GM21423 (cell line): Measurements from ENCODE around the gene ATRIP.
"Not testable (repeated sequence)": the region's sequence is repeated elsewhere in the genome, so short reads cannot be mapped to it uniquely, and the experiment has no call there.

ENCODE experiments used
- ATAC-seq: cut with Tn5 transposase; IDR thresholded peaks from one replicate; pipeline ENCODE4 v1.9.1; 2021; ENCODE audit warnings: mild to moderate bottlenecking, moderate library complexity; ENCODE audit not compliant: unreplicated experiment

Gene ATRIP

DNA sequence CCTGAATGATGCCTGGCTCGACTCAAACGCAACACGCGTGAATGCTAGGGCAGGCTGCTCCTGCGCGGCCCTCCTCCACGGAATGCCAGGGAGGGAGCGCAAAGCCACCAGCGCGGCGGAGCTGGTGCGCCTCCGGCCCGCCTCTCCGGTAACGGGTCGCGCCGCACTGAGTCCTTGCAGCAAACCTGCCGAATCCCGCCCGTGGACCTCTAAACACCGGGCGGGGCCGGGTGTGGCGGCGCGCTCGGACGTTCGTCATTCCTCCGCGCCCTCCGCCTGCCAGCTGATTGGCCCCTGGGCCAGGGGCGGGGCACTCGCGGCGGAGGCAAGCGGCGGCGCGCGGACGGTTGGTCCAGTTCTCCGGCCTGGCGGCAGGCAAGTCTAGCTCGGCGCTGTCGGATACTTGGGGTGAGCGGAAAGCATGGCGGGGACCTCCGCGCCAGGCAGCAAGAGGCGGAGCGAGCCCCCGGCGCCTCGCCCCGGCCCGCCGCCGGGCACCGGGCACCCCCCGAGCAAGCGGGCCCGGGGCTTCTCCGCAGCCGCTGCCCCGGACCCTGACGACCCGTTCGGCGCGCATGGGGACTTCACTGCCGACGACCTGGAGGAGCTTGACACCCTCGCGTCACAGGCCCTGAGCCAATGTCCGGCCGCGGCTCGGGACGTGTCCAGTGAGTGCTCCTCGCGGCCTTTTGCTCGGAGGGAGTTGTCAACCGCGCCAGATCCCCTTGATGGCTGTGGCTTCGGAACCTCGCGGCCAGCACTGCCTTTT is at the start of gene ATRIP:
TSS of gene ATRIP (plus strand) at position 313 of the 769 bp plus-strand sequence. CDS start at position 422, 109 bp downstream.
- ATAC-seq: peak; percentile 87

DNA sequence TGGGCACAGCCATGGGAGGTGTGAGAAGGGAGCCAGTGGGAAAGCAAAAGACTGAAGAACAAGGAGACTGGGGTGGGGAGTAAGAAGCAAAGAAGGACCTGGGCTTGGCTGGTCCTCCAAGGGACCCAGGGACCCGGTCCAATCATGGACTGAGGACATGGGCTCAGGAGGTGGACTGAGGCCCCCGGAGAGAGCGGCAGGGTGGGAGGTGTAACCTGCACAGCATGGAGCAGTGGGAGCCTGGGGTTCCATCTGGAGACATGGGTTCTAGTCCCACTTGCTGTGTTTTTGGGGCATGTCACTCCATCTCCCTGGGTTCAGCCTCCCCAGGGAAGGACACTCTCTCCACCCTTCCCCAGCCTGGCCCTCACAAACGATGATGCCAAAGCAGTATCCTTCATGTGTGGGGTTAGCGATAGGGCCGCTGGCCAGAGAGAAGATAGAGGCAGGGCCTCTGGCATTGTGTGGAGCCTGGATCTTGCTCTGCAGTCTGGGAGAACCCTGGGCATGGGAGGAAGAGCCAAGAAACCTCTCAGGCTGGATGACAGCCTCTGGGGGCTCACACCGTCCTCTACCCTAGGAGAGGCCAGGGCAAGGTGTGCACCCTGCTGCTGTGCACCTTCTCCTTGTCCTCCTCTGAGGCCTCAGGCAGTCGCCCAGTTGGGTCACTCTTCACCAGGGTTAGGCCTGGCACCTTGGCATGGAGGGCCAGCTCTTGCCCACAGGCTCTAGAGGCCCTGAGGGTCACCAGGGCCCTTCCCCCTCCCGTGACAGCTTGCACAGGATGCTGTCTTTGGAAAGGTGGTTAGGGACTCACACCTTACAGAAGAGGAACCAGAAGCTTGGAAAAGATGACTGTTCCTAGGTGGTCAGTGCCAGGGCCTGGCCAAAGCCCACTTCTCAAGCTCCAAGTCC is 48.5 kb upstream of the ATRIP start:
- ATAC-seq: no peak

DNA sequence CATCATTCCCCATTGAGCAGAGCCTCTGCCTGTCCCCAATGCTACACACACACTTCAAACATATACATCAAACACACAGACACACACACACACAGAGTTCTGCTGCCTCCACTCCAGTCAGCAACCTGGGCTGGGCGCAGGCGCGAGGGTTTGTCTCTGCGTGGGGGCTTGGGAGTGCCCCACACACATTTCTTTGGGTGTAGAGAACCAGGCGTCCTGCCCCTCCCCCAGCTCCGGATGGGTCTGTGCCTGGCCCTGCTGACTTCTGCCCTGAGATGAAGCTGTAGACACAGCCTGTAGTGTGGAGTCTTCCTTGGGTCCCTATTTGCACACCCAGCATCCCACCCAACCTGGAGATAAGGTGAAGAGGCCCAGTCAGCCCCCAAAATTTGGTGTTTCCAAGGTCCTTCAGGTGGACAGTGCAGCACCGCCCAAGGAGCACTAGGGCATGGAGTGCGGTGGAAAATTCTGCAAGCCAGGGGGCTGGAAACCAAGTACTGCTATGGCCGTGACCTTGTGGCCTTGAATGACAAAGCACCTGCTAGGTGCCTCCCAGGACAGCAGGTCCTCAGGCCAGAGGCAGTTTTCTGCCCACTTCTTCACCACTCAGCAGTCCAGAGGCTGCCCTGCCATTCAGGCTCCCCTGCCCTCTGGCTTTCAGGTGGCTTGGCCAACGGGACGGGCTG is 47.7 kb upstream of the ATRIP start:
- ATAC-seq: no peak

DNA sequence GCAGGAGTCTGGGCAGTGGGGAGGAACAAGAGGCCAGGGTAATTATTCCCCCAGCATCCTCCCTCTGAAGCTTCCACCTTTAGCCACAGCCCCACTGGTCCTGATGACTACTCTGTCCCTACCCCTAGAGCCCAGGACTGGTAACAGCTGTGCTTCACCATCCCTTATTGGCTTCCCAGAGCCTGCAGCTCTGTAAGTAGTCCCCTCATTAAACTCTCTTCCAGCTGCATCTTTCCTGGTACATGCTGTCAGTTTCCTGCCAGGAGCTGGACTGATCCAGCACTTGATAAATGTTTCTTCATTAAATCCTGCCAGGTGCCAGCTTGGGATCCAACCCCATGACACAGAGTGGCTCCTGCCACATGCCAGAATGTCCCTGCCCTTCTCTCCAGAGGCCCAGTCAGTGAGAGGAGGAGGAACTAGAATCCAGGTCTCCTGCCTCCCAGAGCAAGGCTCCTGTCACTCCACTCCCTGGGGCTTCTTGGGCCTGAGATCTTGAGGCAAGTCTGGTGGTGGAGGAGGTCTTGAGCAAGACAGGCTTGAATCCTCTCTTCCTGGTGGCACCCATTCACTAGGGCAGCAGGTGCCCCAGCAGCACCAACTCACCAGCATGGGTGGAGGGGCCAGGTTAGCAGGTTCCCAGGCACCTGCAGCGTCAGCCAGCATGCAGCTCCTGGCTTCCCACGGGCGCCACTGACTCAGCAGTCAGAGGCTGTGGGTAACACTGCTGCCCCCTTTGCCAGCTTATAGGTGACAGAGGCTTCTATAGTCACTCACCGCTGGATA is 47.0 kb upstream of the ATRIP start:
- no peak for ATAC-seq

DNA sequence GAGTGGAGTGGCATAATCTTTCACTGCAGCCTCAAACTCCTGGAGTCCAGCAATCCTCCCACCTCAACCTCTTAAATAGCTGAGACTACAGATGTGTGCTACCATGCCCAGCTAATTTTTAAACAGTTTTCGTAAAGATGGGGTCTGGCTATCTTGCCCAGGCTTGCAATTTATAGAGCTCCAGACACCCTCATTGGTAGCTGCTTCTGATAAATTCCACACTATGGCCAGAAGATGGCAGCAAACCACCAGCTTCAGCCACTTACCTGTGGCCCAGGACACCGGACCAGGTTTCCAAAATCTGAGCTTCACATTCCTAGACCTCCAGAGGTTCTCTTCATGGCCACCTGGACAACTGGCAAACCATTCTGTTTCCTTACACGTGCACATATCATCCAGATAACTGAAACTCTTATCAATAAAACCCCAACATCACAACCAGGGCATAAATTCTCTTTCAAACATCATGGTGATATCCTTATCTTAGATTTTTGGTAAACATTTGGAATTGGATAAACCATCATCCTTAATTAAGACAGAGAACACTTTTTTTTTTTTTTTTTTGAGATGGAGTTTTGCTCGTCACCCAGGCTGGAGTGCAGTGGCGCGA is 45.6 kb upstream of the ATRIP start:
- ATAC-seq: no peak

DNA sequence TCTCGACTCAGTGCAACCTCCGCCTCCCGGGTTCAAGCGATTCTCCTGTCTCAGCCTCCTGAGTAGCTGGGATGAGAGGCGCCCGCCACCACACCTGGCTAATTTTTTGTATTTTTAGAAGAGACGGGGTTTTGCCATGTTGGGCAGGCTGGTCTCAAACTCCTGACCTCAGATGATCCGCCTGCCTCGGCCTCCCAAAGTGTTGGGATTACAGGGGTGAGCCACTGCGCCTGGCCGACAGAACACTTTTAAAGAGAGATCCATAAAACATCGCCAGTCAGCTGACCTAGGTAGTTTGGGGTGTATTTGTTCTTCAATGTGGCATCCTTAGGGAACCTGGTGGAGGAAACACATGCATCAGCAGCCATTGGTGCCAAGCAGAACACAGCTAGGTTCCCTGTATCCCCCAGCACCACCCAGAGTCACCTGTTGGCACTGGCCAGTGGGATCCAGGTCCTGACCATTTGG is 45.1 kb upstream of the ATRIP start:
- ATAC-seq: not testable (repeated sequence)

DNA sequence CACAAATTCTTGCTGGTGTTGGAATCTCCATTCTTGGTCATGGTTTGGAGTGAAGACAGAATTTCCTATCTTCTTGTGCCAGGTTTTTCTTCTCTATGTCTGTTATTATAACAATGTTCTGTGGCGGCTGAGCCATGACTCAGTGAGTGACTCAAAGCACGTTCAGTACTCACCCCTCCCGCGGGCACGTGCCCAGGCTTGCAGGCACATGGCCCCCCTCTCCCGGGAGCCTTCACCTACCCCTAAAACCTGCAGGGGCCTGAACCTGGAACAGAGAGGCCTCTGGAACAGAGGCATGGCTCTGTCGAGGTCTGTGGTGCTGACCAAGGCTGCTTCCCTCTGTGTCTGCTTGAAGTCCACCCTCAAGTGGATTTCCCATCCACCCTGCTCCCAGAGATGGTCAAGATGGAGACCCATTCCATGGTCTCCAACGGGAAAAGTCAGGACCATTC is 44.2 kb upstream of the ATRIP start:
- no peak for ATAC-seq

DNA sequence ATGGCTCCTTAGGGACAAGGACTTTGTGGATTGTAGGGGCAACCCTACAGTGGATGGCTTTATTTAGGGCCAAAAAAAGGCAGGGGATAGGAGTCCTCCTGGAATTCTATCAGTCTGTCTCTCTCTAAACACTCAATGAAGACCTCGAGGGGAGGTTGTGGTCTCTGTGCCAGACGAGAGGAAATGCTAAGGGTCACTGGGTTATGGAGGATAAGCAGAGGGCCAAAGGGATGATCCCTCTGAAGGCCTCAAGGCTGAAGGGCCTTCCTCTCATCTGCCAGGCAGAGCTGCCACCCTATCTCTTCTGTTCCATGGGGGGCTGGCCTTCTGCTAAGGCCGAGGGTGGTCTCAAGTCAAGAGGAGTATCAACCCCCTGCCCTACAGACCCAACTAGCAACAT is 43.6 kb upstream of the ATRIP start:
- ATAC-seq: no peak

DNA sequence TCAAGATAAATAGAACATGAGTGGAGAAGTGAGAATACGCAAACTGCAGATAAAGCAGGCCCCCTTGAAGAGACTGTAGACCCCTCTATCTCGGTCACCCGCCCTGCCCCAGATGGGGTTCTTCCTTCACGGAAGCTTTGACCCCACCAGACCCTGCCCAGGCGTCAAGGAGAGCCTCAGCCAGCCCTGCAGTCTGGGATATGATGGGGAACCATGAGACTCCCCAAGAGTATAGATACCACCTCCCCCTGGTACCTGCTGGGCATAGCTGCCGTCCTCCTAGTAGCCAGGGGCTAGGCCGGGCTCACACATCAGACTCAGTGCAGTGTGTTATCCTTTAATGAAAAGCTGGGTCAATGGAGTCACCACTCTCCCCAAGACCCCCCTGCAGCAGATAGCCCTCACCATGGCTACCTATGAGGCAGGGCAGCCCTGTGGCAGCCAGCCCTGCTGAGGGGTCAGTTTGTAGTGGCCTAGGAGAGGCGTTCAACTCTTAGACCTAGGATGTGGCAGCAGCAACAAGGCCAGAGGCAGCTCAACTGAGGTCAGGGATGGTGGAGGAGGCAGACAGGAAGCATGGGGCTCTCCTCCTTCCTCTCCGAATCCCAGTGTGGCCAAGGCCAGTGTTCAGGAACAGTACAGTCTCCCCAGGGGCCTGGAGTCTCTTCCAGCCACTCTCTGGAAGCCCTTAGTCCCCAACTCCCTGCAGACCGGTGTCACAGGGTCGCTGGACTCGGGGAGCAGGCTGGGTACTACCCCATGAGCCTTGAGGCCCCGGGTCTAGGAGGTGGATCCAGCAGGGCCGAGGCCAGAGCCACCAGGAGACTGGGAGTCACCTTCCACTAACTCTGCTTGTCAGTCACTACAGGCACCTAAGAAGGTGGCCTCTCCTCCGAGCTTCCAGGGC is 42.8 kb upstream of the ATRIP start:
- ATAC-seq: no peak

DNA sequence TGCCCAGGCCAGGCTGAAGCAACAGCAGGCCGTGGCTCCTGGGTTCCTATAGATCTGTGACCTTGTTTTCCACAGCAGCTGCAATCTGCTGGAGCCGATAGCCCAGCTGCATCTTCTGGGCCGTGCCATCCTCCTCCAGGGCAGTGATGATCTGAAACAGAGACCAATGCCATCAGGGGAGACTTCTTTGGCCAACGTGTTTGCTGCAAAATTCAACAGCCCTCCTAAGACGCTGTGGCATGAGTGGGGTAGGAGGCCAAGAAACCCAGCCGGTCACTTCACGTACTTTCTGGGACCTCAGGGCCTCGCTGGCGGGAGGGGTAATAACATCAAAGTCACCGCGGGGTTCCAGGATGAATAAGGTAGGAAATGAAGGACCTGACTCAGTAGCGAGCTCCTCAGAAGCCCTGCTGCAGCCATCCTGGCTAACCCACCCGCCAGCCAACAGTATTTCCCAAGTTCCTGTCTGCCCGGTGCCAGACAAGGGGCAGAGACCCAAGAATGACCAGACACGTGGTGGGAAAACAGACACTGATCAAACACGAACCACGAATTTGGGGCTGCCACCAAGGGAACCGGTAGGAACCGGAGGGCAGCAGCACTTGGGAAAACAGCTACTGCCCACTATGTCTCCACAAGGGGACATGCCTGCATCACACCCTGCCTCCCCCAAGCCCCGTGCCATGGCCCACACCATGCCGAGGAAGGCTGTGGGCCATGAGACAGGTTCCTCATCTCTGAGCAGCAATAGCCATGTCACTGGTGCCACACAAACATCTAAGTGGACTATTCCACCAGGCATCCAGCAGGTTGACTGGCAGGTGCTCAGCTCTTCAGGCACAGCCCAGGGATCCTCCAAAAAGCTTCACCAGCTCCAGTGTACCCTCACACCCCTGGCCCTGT is 41.8 kb upstream of the ATRIP start:
- ATAC-seq: no peak

DNA sequence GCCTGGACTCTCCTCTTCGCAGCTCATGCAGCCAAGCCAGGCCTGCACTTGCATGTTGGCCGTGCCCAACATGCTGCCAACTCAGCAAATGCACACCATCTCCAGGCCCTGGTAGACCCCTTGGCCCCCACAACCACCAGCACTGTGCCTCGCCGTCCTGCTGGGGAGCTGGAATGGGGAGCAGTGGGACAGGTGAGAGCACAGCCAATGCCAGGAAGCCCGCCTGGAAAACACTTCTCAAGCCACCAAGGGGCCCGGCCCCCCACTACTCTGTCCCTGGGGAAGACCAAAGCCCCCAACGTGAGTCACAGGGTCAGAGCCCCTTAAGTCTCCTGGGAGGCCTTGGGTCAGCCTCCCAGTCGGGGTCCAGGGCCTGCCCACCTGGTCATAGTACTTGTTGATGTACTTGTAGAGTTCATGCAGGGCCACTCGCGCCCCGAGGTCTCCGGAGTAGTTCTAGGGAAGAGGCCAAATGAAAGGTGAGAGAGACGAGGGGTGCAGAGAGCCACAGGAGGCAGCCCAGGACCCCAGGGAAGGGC is 41.1 kb upstream of the ATRIP start:
- no peak for ATAC-seq

DNA sequence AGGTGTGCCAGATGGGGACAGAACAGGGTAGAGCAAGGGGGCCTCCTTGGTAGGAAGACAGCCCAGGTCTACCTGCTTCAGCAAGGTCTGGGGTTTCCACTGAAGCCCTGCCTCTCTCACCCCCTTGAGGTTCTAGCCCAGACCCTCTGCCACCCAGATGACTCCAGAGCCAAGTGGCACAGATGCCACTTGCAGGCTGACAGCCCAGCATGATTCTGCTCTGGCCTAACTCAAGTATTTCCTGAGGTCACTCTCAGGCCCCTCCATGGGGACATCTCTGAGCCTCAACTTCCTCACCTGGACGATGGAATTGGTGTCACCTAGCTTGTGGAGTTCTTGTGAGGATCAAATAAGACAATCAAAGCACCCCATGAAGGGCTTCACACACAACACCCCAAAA is 40.6 kb upstream of the ATRIP start:
- ATAC-seq: no peak

DNA sequence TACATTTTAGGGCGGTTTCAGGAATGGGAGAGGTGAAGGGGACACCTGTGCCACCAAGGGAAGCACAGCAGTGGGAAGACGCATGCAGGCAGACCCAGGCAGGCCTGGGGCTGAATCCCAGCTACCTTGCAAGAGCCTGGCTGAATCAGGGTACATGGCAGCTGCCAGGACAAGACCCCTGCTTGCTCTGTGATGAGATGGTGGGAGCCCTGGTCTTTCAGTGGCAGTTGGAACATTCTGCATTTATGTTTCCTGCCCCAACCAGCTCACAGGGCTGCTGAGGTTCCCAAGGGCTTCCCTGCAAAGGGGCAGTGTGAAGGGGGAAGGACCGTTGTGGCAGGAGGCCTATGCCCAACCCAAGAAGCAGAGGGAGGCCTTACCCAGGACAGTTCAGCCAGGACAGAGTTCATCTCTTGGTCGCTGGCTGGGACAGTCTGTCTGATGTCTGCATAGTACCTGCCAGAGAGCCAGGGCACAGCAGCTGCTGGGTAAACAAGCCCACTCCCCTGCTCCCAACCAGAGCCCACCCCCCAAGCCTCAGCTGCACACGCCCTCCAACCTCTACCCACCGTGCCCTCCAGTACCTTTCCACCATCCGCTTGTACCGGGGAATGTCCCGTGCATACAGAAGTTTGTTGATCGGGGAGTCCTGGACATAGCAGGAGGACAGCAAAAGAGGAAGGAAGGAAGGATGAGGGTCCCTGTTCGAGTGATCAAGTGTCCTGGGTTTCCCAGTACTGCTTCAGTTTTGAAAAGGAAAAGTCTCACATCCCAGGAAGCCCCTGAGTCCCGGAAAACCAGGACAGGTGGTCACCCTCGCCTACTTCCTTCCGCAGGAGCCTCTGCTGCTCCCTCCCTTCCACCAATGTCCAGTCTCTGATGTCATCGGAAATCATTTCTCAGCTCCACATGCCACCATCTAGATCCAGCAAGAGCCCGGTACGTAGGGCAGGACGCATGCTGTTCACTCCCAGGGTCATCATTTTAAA is 39.8 kb upstream of the ATRIP start:
- no peak for ATAC-seq

DNA sequence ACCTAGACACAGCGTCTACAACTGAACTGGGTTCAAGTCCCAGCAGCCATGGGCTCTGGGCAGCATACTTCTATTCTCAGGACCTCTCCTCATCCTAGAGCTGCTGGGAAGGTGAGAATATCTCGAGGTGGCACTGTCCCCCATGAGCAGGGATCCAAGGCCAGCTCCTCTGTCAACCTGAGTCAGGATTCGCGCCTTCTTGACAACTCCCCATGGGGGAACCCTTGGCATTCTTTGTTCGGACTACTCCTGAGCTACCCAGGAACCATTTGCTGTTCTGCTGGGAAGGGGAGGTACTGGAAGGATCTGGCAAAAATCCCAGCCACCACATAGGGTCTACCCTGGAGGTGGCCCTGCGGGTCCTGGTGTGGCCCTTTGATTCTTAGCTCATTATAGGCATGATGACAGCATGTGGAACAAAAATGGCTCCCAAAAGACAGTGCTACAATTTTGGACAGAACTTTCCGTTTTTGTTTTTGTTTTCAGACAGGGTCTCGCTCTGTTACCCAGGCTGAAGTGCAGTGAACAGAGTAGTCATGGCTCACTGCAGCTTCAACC is 38.9 kb upstream of the ATRIP start:
- ATAC-seq: no peak

DNA sequence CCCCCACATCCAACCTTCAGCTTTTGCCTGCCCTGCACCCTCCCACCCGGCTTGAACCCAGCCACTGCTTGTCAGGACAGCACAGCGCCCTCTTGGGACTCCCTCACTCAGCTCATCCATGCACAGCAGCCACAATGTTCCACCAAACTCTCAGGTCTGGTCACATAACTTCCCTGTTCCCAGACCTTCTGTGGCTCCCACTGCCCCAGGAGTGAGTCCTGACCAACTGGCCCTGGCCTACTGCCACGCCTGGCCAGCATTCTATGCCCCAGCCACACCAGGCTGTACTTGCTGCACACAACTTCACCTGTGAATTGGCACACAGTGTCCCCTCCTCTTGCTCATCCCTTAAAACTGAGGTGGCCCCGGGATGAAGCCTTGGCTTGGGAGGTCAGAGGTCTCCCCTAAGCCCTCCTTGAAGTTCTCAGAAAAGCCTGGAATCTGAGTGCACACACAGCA is 37.7 kb upstream of the ATRIP start:
- ATAC-seq: no peak
